HEK293 (cell line): ENCODE measurements around the gene SLC6A17.
A peak's percentile ranks its signal among the peaks of the same experiment; 100 is the strongest.

ENCODE experiments used
- CTCF ChIA-PET: fragments of 350-600 bp; formaldehyde crosslinking; extraction: SDS; loops from one replicate; lab custom pipeline; 2021; ENCODE audit warnings: antibody characterized with exemption; lab: Yijun Ruan, JAX
- POLR2A ChIA-PET: fragments of 300-600 bp; formaldehyde crosslinking; extraction: SDS; loops from one replicate; lab custom pipeline; 2020; ENCODE audit warnings: antibody characterized with exemption, inconsistent platforms; lab: Yijun Ruan, JAX
- H3K27ac ChIP-seq: fragments of 200-500 bp; sonication (Bioruptor generic); 2 replicates; pipeline ENCODE4 v1.5.1; 2014; ENCODE audit warnings: low read depth, low read length, control low read depth, inconsistent platforms; ENCODE audit errors: extremely low read depth
- H3K36me3 ChIP-seq, 2 experiments: fragments of 200-500 bp in 1 of 2; sonication (Bioruptor generic) in 1 of 2; 1 replicate in 1 of 2; 2 replicates in 1 of 2; pipeline ENCODE4 v1.5.1; 2014 to 2017; ENCODE audit warnings: inconsistent platforms in 2 of 2, low read length in 2 of 2; ENCODE audit not compliant: control insufficient read depth in 2 of 2, insufficient read depth in 1 of 2
- H3K4me1 ChIP-seq: fragments of 200-500 bp; sonication (Bioruptor generic); 2 replicates; pipeline ENCODE4 v1.5.1; 2014; ENCODE audit warnings: mild to moderate bottlenecking, low read length, inconsistent platforms; ENCODE audit not compliant: control insufficient read depth, insufficient read depth
- H3K4me3 ChIP-seq: 2 replicates; pipeline ENCODE4 v1.5.1; 2011; ENCODE audit warnings: low read depth, mild to moderate bottlenecking, control low read depth, low read length, moderate library complexity
- H3K9me3 ChIP-seq: fragments of 200-500 bp; sonication (Bioruptor generic); 2 replicates; pipeline ENCODE4 v1.5.1; 2014; ENCODE audit warnings: low read depth, low read length, inconsistent platforms; ENCODE audit not compliant: control insufficient read depth, insufficient read depth
- PRDM4 ChIP-seq: fragments of 450-650 bp; formaldehyde crosslinking; IDR thresholded peaks from 2 replicates; pipeline ENCODE4 v1.5.1; 2017; ENCODE audit warnings: missing biosample characterization, missing genetic modification characterization
- ZBTB49 ChIP-seq: fragments of 450-650 bp; formaldehyde crosslinking; IDR thresholded peaks from 2 replicates; pipeline ENCODE4 v1.5.1; 2016; ENCODE audit warnings: missing biosample characterization, missing genetic modification characterization, low read depth
- ZNF174 ChIP-seq: fragments of 450-650 bp; formaldehyde crosslinking; IDR thresholded peaks from 2 replicates; pipeline ENCODE4 v1.5.0; 2017; ENCODE audit warnings: missing biosample characterization, mild to moderate bottlenecking, missing genetic modification characterization
- ZNF404 ChIP-seq: fragments of 450-650 bp; formaldehyde crosslinking; IDR thresholded peaks from 2 replicates; pipeline ENCODE4 v1.5.1; 2017; ENCODE audit warnings: missing biosample characterization, missing genetic modification characterization
- ZNF423 ChIP-seq: fragments of 450-650 bp; formaldehyde crosslinking; IDR thresholded peaks from 2 replicates; pipeline ENCODE4 v1.5.1; 2016; ENCODE audit warnings: missing biosample characterization, missing genetic modification characterization
- ZNF501 ChIP-seq: fragments of 450-650 bp; formaldehyde crosslinking; IDR thresholded peaks from 2 replicates; pipeline ENCODE4 v1.5.1; 2016; ENCODE audit warnings: missing biosample characterization, missing genetic modification characterization
- ZNF513 ChIP-seq: fragments of 450-650 bp; IDR thresholded peaks from 2 replicates; pipeline ENCODE4 v1.5.1; 2018; ENCODE audit warnings: missing biosample characterization, missing genetic modification characterization
- ZNF600 ChIP-seq: fragments of 450-650 bp; formaldehyde crosslinking; IDR thresholded peaks from 2 replicates; pipeline ENCODE4 v1.5.1; 2016; ENCODE audit warnings: missing biosample characterization, missing genetic modification characterization
- ZNF645 ChIP-seq: fragments of 450-650 bp; formaldehyde crosslinking; IDR thresholded peaks from 2 replicates; pipeline ENCODE4; 2016; ENCODE audit warnings: missing biosample characterization, missing genetic modification characterization
- ZSCAN4 ChIP-seq: fragments of 450-650 bp; formaldehyde crosslinking; IDR thresholded peaks from 2 replicates; pipeline ENCODE4 v1.5.1; 2017; ENCODE audit warnings: missing biosample characterization, missing genetic modification characterization

The SLC6A17 gene

GRCh38 chr1:110243146-110243545 lies 92.9 kb downstream of the SLC6A17 start:
- Histone ChIP-seq H3K4me3 (no peak overlapping the region), H3K27ac (no peak overlapping the region), H3K4me1 (no peaks in the 10 kb centered on the region), H3K9me3 (no peaks in the 10 kb centered on the region), H3K36me3 (peaks cover 0 to 4% of the 10 kb centered on the region in 2 experiments; a peak in 1 of 3 replicates)
- CTCF ChIA-PET, result interaction anchor here (3.0 to 3.5 kb wide), 2 partner anchors 35 to 70 kb away, joined by 11 to 15 read pairs; no protein-coding TSS in a partner anchor
- POLR2A ChIA-PET, result no interaction called here
- no peak for TF ChIP-seq ZNF404
- no peak for TF ChIP-seq ZNF423 (tag by site-specific recombination)
- TF ChIP-seq ZBTB49 (tag by site-specific recombination), result no peak

- POLR2A ChIA-PET, result no interaction called here
- Histone ChIP-seq H3K36me3 (peaks cover 0 to 4% of the 10 kb centered on the region in 2 experiments; a peak in 1 of 3 replicates), H3K27ac (no peak overlapping the region), H3K9me3 (no peaks in the 10 kb centered on the region)
- TF ChIP-seq ZNF501 (no peak), ZNF600 (peak; percentile 39; the same call in 1 of the 2 replicates), ZNF513 (tag by site-specific recombination) (peak; percentile 70)
- TF ChIP-seq, all 188 proteins: peak for 2
- Histone ChIP-seq H3K4me3 (no peak overlapping the region), H3K4me1 (no peaks in the 10 kb centered on the region)
- CTCF ChIA-PET, result interaction anchor here (3.0 to 3.5 kb wide), 2 partner anchors 35 to 69 kb away, joined by 11 to 15 read pairs; no protein-coding TSS in a partner anchor
These were observed 93.3 kb downstream of the SLC6A17 start for GRCh38 chr1:110243574-110243973.

- CTCF ChIA-PET, result interaction anchor here (0.6 to 3.5 kb wide), 3 partner anchors 27 to 67 kb away, joined by 3 to 15 read pairs (median 11); no protein-coding TSS in a partner anchor
- TF ChIP-seq ZNF174, result no peak
- TF ChIP-seq ZNF645 (tag by site-specific recombination), result no peak
- no peak for TF ChIP-seq PRDM4 (tag by site-specific recombination)
- TF ChIP-seq ZSCAN4 (tag by site-specific recombination), result no peak
- Histone ChIP-seq H3K36me3 (peaks cover 0 to 4% of the 10 kb centered on the region in 2 experiments; a peak in 1 of 3 replicates), H3K4me1 (no peaks in the 10 kb centered on the region), H3K27ac (no peak overlapping the region), H3K9me3 (no peaks in the 10 kb centered on the region), H3K4me3 (no peak overlapping the region)
- POLR2A ChIA-PET, result no interaction called here
These were observed 95.8 kb downstream of the SLC6A17 start for GRCh38 chr1:110245876-110246620.
